Measurements from ENCODE around the gene DLGAP4.

Gene DLGAP4, protein sequence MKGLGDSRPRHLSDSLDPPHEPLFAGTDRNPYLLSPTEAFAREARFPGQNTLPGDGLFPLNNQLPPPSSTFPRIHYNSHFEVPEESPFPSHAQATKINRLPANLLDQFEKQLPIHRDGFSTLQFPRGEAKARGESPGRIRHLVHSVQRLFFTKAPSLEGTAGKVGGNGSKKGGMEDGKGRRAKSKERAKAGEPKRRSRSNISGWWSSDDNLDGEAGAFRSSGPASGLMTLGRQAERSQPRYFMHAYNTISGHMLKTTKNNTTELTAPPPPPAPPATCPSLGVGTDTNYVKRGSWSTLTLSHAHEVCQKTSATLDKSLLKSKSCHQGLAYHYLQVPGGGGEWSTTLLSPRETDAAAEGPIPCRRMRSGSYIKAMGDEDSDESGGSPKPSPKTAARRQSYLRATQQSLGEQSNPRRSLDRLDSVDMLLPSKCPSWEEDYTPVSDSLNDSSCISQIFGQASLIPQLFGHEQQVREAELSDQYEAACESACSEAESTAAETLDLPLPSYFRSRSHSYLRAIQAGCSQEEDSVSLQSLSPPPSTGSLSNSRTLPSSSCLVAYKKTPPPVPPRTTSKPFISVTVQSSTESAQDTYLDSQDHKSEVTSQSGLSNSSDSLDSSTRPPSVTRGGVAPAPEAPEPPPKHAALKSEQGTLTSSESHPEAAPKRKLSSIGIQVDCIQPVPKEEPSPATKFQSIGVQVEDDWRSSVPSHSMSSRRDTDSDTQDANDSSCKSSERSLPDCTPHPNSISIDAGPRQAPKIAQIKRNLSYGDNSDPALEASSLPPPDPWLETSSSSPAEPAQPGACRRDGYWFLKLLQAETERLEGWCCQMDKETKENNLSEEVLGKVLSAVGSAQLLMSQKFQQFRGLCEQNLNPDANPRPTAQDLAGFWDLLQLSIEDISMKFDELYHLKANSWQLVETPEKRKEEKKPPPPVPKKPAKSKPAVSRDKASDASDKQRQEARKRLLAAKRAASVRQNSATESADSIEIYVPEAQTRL

DNA sequence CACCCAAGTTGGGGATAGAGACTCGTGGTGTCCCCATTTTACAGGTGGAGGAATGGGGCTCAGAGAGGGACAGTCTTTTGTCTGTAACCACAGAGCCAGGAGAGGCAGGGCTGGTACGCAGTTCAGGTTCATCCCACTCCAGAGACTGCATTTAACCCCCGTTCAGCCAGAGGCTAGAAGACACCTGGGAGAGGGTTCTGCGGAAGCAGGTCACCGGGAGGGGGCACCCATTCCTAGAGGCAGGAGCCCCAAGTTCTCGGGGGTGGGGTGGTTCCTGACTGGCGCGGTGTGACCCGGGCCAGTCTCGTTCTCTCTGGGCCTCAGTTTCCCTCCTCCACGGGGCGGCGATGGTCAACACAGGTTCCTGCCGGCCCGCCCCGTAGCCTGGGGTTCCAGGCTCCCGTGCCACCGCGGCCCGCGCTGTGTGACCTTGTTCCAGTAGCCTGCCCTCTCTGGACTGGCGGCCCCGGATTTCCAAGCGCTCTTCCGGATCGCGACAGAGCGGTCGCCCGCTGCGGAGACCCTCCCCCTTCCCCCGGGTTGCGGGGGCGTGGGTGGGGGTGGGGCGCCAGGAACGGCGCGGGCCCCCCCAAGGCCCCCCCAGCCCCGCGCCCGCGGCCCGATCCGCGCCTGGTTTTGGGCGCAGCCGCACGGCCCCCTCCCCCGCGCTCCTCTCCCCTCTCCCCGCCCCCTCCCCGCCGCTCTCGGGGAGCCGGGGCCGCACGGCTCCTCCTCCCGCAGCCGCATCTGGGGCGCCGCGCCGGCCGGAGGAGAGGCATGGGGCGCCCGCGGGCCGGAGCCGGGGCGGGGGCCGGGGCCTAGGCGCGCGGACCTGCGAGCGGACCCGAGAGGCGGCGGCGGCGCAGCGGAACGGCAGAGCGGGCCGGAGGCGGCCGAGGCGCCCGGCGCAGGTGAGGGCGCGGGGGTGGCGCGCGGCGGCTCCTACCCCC, at the start of gene DLGAP4:
TSS of gene DLGAP4 (plus strand) at position 738 of the 950 bp plus-strand sequence. CDS start 125,379 bp downstream, outside the sequence.
- DNase-seq = no peak

GRCh38 chr20:36259177-36260061, 46.7 kb upstream of the DLGAP4 start:
- no peak for DNase-seq

DNA sequence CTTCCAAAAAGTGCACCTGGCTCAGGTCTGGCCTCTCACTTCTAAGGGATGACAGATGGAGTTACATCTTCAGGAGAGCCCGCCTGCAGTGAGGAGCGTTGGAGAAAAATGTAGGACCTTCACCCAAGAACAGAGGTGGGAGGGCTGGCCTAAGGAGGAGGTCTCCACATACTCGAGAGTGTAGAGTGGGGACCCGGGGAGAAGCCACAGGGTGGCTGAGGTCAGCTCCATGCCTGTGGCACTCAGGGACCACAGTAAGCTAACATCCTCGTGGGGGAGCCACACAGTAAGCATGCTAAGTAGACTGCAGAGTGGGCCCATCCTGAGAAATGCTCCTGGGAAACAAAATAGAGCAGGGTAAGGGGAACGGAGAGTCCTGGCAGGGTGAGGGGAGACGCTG, 45.8 kb upstream of the DLGAP4 start:
- DNase-seq = no peak

- no peak for DNase-seq
These were observed 44.6 kb upstream of the DLGAP4 start for GRCh38 chr20:36261389-36262105.

DNA sequence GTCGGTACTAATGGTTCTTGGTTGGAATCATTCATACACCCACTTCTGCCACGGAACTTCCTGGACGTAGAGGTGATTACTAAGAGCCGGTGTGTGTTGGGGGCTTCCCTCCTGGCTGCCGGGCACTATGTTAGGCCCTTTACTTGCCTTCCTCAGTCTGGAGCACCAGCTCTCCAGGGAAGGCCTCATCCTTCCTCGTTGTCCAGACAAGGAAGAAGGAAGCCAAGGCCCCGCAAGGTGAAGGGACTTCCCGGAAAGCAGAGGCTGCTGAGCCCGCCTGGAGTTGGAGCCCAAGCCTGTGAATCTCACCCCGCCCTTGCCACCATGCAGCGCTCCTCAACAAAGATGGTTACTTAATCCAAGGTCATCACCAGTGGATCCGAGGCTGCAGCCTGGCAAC, 43.7 kb upstream of the DLGAP4 start:
- DNase-seq = no peak

DNA sequence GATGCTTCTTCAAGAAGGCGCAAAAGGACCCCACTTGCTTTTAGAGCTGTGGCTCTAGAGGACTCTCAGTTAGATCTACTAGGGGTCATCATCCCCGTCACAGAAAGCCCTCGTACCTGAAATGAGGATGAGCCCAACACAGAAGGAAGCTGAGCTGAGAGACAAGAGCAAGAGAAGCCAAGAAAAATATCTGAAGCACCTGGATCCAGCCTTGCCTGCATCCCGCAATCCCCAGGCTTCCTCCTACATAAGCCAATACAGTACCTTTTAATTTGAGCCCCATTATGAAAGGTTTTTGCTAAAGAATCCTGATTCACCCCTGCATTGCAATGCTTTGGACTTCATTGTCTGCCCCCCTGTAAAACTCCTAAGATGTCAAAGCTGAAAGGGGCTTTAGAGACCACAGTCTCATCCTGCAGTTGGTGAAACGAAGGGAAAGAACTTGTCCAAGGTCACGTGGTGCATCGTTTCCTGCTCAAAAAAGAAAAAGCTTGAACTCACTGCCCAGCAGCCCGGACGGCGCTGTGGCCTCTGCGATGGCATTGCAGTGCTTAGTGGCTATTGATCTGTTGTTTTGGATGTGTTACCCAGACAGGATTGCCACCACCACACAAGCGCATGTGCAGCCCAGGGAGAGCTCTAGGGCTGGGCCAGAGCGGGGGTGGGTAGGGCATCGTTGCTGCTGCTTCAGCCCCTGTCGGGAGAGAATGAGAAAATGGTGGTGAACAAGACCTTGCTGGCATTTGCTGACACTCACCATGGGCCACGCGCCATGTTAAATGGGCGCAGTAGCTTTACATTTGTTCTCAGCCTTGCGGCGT, 41.5 kb upstream of the DLGAP4 start:
- no peak for DNase-seq

DNA sequence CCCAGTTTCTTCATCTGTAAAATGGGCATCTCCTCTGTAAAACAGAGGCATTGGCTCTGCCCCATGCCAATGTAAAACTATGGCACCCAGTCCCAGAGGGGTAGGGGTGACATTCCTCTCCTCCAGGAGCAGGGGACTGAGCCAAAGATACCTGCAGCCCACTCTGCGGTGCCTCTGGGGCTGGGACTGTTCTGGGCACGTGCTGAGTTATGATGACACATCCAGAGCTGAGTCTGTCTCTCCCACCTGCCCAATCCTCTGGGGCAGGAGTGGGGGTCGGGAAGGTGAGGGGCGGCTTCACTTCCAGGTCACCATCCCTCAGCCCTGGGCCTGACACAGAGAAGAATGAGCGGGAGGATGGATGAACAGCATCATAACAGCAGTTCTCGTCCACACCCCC, 40.0 kb upstream of the DLGAP4 start:
- DNase-seq = no peak

GRCh38 chr20:36267605-36268381, 38.3 kb upstream of the DLGAP4 start:
- no peak for DNase-seq

DNA sequence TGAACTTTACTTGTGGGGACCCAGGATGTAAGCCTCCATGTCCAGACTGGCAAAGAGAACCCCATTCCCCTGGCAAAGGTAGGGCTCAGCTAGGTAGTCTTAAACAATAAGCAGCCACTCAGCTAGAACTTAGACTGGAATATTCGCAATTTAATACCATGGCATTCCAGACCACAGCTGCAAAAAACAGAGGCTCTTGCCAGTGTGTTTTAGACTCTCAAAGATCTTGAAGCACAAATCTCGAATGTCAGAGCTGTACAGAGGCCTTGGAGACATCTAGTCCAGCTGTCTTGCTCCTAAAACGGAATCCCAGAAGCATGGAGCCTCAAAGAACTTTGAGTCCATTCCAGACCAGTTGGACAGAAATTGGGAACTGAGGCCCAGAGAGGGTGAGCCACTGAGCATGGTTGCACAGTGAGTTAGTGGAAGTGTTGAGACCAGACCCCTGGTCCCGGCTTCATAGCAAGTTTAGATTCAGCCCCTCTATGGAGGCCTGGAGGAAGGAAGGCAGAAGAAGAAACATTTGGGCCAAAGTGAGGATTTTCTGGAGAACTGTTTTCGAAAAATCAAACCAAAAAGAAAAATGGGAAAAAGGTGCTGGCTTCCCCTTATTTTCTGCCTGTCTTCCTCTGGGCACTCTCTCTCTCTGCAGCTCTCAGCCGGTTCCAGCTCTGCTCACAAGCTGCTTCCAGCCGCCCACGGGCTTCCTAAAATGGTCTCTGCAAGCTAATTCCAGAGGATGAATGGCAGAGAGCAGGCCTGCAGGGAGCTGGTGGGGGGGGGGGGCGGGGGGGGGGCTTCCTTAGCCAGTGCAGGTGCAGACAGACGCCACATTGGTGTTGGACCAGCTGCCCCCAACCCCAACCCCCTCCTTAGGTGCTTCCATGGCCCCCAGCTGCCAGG, 37.4 kb upstream of the DLGAP4 start:
- no peak for DNase-seq

- DNase-seq = no peak
These were observed 36.6 kb upstream of the DLGAP4 start for GRCh38 chr20:36269507-36269906.

- DNase-seq = no peak
These were observed 35.1 kb upstream of the DLGAP4 start for GRCh38 chr20:36270744-36271638.

GRCh38 chr20:36271639-36272546, 34.2 kb upstream of the DLGAP4 start:
- no peak for DNase-seq

DNA sequence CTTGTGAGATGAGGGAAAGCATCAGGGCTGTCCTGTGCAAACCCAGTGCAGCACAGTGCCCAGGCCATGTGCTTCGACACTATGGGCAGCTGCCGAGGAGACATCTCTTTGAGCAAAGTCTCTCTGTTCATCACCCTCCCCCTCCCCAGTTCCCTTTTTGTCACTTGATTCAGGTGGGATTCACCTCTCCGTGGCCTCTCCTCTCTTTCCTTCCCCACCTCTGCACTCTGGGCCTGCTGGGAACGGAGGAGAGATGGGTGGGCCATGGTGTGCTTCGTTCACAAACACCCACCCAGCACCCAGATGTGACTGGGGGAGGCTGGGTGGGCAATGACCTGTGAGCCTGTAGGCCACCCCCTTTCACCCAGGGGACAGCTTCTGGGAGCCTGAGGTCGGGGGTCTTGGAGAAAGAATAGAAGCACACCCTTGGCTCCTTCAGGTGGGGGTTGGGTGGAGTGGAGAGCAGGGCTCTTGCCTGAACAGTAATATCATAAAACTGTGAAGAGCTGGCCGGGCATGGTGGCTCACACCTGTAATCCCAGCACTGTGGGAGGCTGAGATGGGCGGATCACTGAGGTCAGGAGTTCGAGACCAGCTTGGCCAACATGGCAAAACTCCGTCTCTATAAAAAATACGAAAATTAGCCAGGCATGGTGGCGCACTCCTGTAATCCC, 33.5 kb upstream of the DLGAP4 start:
- no peak for DNase-seq

- no peak for DNase-seq
These were observed 32.5 kb upstream of the DLGAP4 start for GRCh38 chr20:36273414-36274180.
